ENCODE measurements around the gene PLPP3. TPM values are rescaled to one million over a fixed set of nuclear protein-coding genes. Genes with fewer than 3 reads are reported as not detected.

Gene PLPP3
- total RNA-seq, 1 experiment from 2014 or later: 3.8 TPM

GRCh38 chr1:56522680-56523079, 56.7 kb downstream of the PLPP3 start:
- DNase-seq (ENCODE audit: low spot score): no peak

GRCh38 chr1:56520016-56520601, 59.3 kb downstream of the PLPP3 start:
- DNase-seq (ENCODE audit: low spot score): no peak

GRCh38 chr1:56517404-56518130, 61.8 kb downstream of the PLPP3 start:
- DNase-seq (ENCODE audit: low spot score): no peak

GRCh38 chr1:56516539-56517252, 62.7 kb downstream of the PLPP3 start:
- DNase-seq (ENCODE audit: low spot score): peak; percentile 89

- no peak for DNase-seq (ENCODE audit: low spot score)
These were observed 63.3 kb downstream of the PLPP3 start for GRCh38 chr1:56515898-56516538.

GRCh38 chr1:56512724-56513494, 66.5 kb downstream of the PLPP3 start:
- no peak for DNase-seq (ENCODE audit: low spot score)

- DNase-seq (ENCODE audit: low spot score): no peak
These were observed 67.6 kb downstream of the PLPP3 start for GRCh38 chr1:56511766-56512165.

- no peak for DNase-seq (ENCODE audit: low spot score)
These were observed 68.0 kb downstream of the PLPP3 start for GRCh38 chr1:56511364-56511763.

- no peak for DNase-seq (ENCODE audit: low spot score)
These were observed 68.7 kb downstream of the PLPP3 start for GRCh38 chr1:56510642-56511021.

GRCh38 chr1:56509713-56510641, 69.4 kb downstream of the PLPP3 start:
- DNase-seq (ENCODE audit: low spot score): no peak

GRCh38 chr1:56508523-56508983, 70.8 kb downstream of the PLPP3 start:
- DNase-seq (ENCODE audit: low spot score): peak; percentile 55

- no peak for DNase-seq (ENCODE audit: low spot score)
These were observed 71.3 kb downstream of the PLPP3 start for GRCh38 chr1:56507925-56508522.

- no peak for DNase-seq (ENCODE audit: low spot score)
These were observed 72.3 kb downstream of the PLPP3 start for GRCh38 chr1:56506951-56507491.

GRCh38 chr1:56505792-56506743, 73.3 kb downstream of the PLPP3 start:
- no peak for DNase-seq (ENCODE audit: low spot score)

- DNase-seq (ENCODE audit: low spot score): no peak
These were observed 76.6 kb downstream of the PLPP3 start for GRCh38 chr1:56502700-56503245.

GRCh38 chr1:56501888-56502287, 77.5 kb downstream of the PLPP3 start:
- DNase-seq (ENCODE audit: low spot score): no peak

- no peak for DNase-seq (ENCODE audit: low spot score)
These were observed 77.9 kb downstream of the PLPP3 start for GRCh38 chr1:56501426-56501825.

All from HT-29 (cell line).